Measurements from ENCODE around the gene IL27RA. TPM values are rescaled to one million over a fixed set of nuclear protein-coding genes. Genes with fewer than 3 reads are reported as not detected.

Gene IL27RA
- total RNA-seq, 1 donor from 2014 or later, result 5.3 TPM

DNA sequence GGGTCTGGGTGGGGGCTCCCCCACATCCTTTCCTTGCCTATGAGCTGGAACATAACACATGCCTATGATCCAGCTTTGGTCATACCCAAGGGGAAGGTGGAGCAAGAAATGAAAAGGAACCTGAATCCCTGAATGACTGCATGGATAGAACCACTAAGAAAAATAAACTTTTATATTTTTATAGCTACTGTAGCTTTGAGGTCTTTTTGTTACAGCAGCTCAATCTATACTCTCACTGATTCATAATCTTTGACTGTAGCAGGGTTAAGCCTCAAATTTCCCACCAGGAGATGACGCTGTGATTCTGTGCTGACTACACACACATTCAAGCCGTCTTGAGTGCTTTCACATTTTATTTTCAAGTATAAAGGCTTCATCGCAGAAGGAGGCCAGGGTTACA is 21.5 kb downstream of the IL27RA start:
- ATAC-seq (ENCODE audit: poor library complexity), result no peak
- intact Hi-C loops (cut with DNase I), result no loop called here
- no peak for DNase-seq

- ATAC-seq (ENCODE audit: poor library complexity) (no peak), DNase-seq (no peak)
- intact Hi-C loops (cut with DNase I), result no loop called here
Observed at GRCh38 chr19:14053500-14053899, 21.9 kb downstream of the IL27RA start.

DNA sequence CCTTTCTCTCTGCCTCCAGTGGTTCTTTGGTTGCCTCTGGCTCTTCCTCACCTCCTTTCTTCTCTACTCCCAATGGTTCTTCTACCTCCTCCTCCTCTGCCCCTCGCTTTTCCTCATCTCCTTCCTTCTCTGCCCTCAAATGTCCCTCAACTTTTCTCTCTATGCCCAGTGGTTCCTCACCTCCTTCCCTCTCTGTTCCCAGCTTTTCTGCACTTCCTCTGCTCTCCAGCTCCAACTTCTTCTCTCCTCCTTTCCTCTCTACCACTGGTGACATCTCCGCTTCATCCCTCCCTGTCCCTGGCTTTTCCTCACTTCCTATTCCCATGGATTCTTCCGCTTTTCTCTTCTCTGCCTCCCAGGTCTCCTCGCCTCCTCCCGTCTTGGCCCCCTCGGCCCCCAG is 22.5 kb downstream of the IL27RA start:
- intact Hi-C loops (cut with DNase I), result no loop called here
- no peak for DNase-seq
- ATAC-seq (ENCODE audit: poor library complexity), result no peak

DNA sequence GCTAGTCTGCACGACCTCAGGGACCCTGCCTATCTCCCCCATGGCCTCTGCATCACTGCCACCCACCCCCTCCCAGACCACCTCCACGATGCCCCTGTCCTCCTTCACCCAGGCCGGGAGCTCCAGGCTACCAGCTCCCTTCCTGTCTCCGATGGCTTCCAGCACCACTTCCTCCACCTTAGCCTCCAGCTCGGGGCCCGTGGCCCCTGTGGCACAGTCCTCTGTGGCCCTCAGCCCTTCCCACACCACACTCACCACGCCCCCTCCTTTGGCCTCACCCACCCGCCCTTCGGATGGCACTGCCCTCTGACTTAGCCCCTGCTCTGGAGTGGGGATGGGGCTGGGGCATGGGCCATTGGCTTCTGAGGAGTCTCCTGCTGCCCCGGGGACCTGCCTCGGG is 23.2 kb downstream of the IL27RA start:
- intact Hi-C loops (cut with DNase I), result no loop called here
- DNase-seq (no peak), ATAC-seq (ENCODE audit: poor library complexity) (no peak)

GRCh38 chr19:14055396-14055795 is 23.8 kb downstream of the IL27RA start:
- ATAC-seq (ENCODE audit: poor library complexity) (no peak), DNase-seq (no peak)
- intact Hi-C loops (cut with DNase I), result no loop called here

DNA sequence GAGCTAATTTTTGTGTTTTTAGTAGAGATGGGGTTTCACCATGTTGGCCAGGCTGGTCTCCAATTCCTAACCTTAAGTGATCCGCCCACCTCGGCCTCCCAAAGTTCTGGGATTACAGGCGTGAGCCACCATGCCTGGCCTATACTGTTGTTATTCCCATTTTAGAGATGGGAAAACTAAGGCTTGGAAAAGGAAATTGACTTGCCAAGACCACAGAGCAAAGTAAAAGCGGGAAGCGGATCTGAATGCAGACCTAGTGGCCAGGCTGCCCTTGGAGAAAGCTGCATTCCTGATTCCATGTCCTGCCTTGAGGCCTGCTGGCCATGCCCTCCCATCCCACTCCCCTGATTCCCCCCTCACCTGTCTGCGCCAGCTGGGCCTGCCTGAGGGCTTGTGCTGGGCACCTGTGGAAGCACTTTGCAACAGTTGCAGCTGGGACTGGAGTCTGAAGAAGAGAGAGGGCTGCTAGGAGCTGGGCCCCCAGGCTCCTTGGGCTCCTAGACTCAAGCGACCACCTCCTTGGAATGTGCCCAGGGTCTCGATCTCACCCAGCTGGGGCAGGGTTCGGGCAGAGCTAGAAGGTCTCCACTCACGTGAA is 24.6 kb downstream of the IL27RA start:
- DNase-seq (no peak), ATAC-seq (ENCODE audit: poor library complexity) (no peak)
- intact Hi-C loops (cut with DNase I), result no loop called here

DNA sequence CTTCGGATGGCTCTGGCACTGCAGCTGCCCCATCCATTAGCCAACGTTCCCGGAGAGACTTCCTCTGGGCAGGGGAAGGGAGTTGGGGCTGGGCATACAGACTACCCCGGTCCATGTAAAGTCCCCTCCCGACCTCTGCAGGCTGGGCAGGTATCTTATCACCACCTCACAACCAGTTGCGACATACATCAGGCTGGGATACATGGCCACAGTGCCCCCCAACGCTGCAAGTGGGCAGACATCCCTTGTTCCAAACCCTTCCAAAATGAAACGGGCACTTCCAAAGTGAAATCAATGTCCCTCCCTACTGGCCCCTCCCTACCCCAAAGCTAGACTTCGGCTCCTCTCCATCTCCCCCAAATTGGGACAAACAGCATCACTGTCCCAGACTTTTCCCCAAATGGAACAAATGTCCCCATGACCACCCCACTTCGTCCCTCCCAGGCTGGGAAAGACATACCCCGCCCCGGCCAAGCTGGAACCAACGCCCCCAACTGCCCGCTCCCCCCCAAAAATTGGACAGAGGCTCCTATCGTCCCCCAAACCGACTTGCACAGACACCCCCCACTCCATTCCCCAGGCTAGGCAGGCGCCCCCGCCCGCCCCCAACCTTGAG is 25.3 kb downstream of the IL27RA start:
- DNase-seq (no peak), ATAC-seq (ENCODE audit: poor library complexity) (no peak)
- intact Hi-C loops (cut with DNase I), result no loop called here

GRCh38 chr19:14058182-14059092 is 26.9 kb downstream of the IL27RA start:
- intact Hi-C loops (cut with DNase I), result no loop called here
- ATAC-seq (ENCODE audit: poor library complexity) (no peak), DNase-seq (no peak)

- no peak for ATAC-seq (ENCODE audit: poor library complexity)
- DNase-seq, result no peak
- intact Hi-C loops (cut with DNase I), result no loop called here
Observed at GRCh38 chr19:14059093-14059480, 27.5 kb downstream of the IL27RA start.

DNA sequence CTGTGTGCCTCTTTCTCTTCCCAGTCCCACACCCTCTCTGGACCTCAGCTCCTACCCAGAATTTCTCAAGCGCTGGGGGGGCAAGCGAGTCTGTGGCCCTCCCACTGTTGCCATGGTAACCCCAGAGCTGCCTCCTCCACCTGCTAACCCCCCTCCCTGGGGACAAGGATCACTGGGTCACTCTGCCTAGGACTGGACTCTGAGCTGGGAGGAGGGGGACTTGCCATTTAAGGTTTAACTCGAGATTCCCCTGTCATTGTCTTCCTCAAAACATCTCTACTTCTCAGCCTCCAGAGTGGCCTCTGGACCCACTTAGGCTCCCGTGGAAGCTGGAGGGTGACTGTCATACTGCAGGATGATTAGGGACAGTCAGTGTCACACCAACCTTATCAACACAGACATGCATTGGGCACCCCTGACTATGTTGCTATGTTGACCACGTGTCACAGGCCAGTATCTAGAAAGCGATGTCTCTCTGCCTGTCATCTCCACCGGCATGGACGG is 28.1 kb downstream of the IL27RA start:
- intact Hi-C loops (cut with DNase I), result no loop called here
- no peak for DNase-seq
- ATAC-seq (ENCODE audit: poor library complexity), result no peak

DNA sequence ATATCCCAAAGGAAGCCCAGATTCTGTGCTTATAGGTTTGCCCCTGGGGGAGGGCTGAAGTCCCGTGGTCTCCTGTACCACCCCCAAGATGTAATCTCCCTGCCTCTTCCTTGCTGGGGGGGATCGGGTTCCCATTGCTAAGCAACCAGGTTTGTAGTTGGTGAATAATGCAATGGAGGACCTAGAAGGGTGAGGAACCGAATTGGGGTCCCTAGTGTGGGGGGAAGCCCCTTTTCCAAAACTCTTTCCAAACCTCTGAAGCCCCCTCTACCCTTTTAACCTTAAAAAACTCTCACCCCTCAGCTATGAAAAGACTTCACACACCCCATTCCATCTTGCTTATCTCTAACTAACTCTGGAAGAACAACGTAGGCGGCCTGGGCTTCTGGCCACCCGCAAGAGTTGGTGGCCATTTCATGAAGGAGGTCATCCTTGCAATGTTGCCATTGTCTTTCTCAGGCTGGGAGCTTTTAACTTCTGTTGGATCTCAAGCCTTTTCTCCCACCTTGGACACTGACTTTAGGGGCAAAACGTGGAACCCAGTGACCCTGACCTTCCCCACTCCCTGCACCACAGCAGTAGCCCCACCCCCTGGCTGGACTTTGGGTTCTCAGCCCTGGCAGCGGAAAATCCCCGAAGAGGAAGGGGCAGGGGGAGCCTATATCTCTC is 29.7 kb downstream of the IL27RA start:
- no peak for ATAC-seq (ENCODE audit: poor library complexity)
- no peak for DNase-seq
- intact Hi-C loops (cut with DNase I), result no loop called here

- ATAC-seq (ENCODE audit: poor library complexity), result no peak
- no peak for DNase-seq
- intact Hi-C loops (cut with DNase I), result no loop called here
Observed at GRCh38 chr19:14061751-14062557, 30.4 kb downstream of the IL27RA start, which contains the start of gene PALM3. Gene PALM3, minus strand, starts transcription at chr19:14062076. Its CDS starts 96 bp downstream, at chr19:14061980.

- ATAC-seq (ENCODE audit: poor library complexity), result no peak
- DNase-seq, result no peak
- intact Hi-C loops (cut with DNase I), result no loop called here
Observed at GRCh38 chr19:14062558-14062855, 30.9 kb downstream of the IL27RA start.

- no peak for DNase-seq
- intact Hi-C loops (cut with DNase I), result no loop called here
Observed at GRCh38 chr19:14063105-14063504, 31.5 kb downstream of the IL27RA start.

GRCh38 chr19:14066134-14066533 is 34.6 kb downstream of the IL27RA start:
- ATAC-seq (ENCODE audit: poor library complexity), result no peak
- intact Hi-C loops (cut with DNase I), result no loop called here
- DNase-seq, result no peak

More at GRCh38 chr19:14063105-14063504, 31.5 kb downstream of the IL27RA start:
- ATAC-seq (ENCODE audit: poor library complexity), result no peak

DNA sequence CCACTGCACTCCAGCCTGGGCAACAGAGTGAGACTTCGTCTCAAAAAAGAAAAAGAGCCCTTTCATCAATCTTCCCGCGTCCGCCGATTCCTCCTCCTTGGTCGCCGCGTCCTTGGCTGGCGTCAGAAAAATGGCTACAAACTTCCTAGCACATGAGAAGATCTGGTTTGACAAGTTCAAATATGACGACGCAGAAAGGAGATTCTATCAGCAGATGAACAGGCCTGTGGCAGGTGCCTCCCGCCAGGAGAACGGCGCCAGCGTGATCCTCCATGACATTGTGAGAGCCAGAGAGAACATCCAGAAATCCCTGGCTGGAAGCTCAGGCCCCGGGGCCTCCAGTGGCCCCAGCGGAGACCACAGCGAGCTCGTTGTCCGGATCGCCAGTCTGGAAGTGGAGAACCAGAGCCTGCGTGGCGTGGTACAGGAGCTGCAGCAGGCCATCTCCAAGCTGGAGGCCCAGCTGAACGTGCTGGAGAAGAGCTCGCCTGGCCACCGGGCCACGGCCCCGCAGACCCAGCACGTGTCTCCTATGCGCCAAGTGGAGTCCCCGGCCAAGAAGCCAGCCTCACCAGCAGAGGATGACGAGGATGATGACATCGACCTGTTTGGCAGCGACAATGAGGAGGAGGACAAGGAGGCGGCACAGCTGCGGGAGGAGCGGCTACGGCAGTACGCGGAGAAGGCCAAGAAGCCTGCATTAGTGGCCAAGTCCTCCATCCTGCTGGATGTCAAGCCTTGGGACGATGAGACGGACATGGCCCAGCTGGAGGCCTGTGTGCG is 38.9 kb downstream of the IL27RA start:
- DNase-seq, result peak; percentile 61
- intact Hi-C loops (cut with DNase I), result loop anchor here (5.0 to 10.0 kb wide), 2 partner anchors 64 to 188 kb away; partner anchors contain the start of gene ASF1B

DNA sequence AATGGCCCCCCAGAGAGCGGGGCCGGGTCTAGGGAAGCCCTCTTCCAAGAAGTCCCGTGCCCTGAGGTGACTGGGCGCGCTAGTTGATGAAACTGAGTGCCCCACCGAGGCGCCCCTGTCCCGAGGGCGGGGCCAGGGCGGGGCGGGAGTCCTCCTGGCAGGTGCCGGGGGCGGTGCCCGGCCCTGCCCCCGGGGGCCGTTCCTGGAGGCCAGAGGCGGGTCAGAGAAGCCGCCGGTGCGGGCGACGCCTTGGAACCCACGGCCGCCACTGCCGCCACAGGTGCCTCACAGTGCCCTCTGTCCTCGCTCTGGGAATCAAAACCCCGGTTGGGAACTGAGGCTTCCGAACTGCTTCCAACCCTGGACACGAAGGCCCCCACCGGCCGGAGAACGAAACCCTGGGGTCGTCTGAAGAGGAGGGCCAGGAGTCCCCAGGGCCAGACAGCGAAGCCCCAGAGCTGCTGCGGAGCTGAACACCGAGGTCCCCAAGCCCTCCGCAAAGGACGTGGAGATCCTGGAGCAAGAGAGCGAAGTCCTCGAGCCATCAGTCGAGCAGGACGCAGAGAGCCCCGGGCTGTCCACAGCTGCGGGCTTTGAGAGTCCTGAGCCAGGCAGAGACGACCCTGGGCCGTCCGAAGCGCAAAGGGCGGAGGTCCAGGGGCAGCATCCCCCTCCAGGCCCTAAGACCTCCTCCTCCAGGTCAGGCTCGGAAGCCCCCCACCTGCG is 41.1 kb downstream of the IL27RA start, which contains the start of gene MISP3:
Gene MISP3, plus strand, starts transcription at position 252 of the 726 bp plus-strand sequence. CDS start 524 bp downstream, outside the sequence.
- ATAC-seq (ENCODE audit: poor library complexity) (peak; percentile 54), DNase-seq (peak; percentile 72)
- intact Hi-C loops (cut with DNase I), result loop anchor here (5.0 to 10.0 kb wide), 2 partner anchors 62 to 190 kb away; partner anchors contain the start of gene ASF1B

More for the DNA sequence above, 38.9 kb downstream of the IL27RA start:
- ATAC-seq (ENCODE audit: poor library complexity), result no peak
